IMR-90 (cell line): Measurements from ENCODE around the gene ALOX15. TPM values are rescaled to one million over a fixed set of nuclear protein-coding genes. Genes with fewer than 3 reads are reported as not detected.

ENCODE experiments used
- ATAC-seq: fragments of 200-7000 bp; cut with Tn5 transposase; 2 replicates; pipeline ENCODE4 v1.9.1; 2020; ENCODE audit warnings: low read depth, mild to moderate bottlenecking, moderate library complexity
- BruUV-seq: library from RNA; stranded (reverse); fragments of 400-500 nt; replicated peaks from 2 replicates; lab custom pipeline; 2021; lab: Mats Ljungman, UMichigan
- CTCF ChIA-PET: fragments of 300-600 bp; formaldehyde crosslinking; extraction: SDS; loops from one replicate; lab custom pipeline; 2021; ENCODE audit warnings: antibody characterized with exemption; lab: Yijun Ruan, JAX
- POLR2A ChIA-PET: fragments of 300-600 bp; sonication (Branson Sonifier 250); formaldehyde crosslinking; loops from one replicate; lab custom pipeline; 2022; ENCODE audit warnings: antibody characterized with exemption; ENCODE audit not compliant: unreplicated experiment; lab: Charles Lee
- DNase-seq: peaks from one replicate; pipeline ENCODE4 v3.0.0; 2013
- H2AFZ ChIP-seq: replicated peaks from 2 replicates; pipeline ENCODE3; 2013; ENCODE audit warnings: low read length, mild to moderate bottlenecking; ENCODE audit not compliant: poor library complexity
- H2AK5ac ChIP-seq: 2 replicates; pipeline ENCODE4 v1.6.1; 2013; ENCODE audit warnings: low read depth, low read length, inconsistent platforms
- H2AK9ac ChIP-seq: replicated peaks from 2 replicates; pipeline ENCODE3; 2013; ENCODE audit warnings: mild to moderate bottlenecking, low read depth, low read length, moderate library complexity; ENCODE audit not compliant: poor library complexity
- H2BK120ac ChIP-seq: 2 replicates; pipeline ENCODE4 v1.6.1; 2013; ENCODE audit warnings: low read depth, low read length, inconsistent platforms
- H2BK15ac ChIP-seq: 3 replicates; pipeline ENCODE4 v1.6.1; 2013; ENCODE audit warnings: low read depth, low read length, inconsistent platforms
- H2BK20ac ChIP-seq: 2 replicates; pipeline ENCODE4 v1.6.1; 2013; ENCODE audit warnings: low read depth, mild to moderate bottlenecking, inconsistent platforms, low read length, moderate library complexity
- H2BK5ac ChIP-seq: 2 replicates; pipeline ENCODE4 v1.6.1; 2013; ENCODE audit warnings: mild to moderate bottlenecking, low read depth, low read length, inconsistent platforms; ENCODE audit not compliant: poor library complexity, severe bottlenecking
- H3K14ac ChIP-seq: replicated peaks from 2 replicates; pipeline ENCODE4 v1.6.1; 2013; ENCODE audit warnings: low read depth, low read length, inconsistent platforms
- H3K18ac ChIP-seq: 2 replicates; pipeline ENCODE4 v1.6.1; 2013; ENCODE audit warnings: low read depth, low read length, control low read depth
- H3K23ac ChIP-seq: 2 replicates; pipeline ENCODE4 v1.6.1; 2013; ENCODE audit warnings: low read depth, low read length, inconsistent platforms
- H3K27ac ChIP-seq: 2 replicates; pipeline ENCODE4 v1.5.1; 2013; ENCODE audit warnings: mild to moderate bottlenecking, control low read depth, low read length; ENCODE audit not compliant: insufficient read depth
- H3K27me3 ChIP-seq: 2 replicates; pipeline ENCODE4 v1.6.1; 2013; ENCODE audit warnings: low read length; ENCODE audit not compliant: control insufficient read depth, insufficient read depth
- H3K36me3 ChIP-seq: 2 replicates; pipeline ENCODE4 v1.6.1; 2013; ENCODE audit warnings: low read length, mixed read lengths; ENCODE audit not compliant: control insufficient read depth, insufficient read depth
- H3K4ac ChIP-seq: 2 replicates; pipeline ENCODE4 v1.6.1; 2013; ENCODE audit warnings: low read depth, low read length, inconsistent platforms
- H3K4me1 ChIP-seq: 2 replicates; pipeline ENCODE4 v1.6.1; 2013; ENCODE audit warnings: low read length, mixed read lengths; ENCODE audit not compliant: control insufficient read depth, insufficient read depth
- H3K4me2 ChIP-seq: 2 replicates; pipeline ENCODE4 v1.6.1; 2013; ENCODE audit warnings: low read depth, mild to moderate bottlenecking, control low read depth, low read length, moderate library complexity
- H3K4me3 ChIP-seq: 2 replicates; pipeline ENCODE4 v1.5.1; 2013; ENCODE audit warnings: low read depth, mild to moderate bottlenecking, control low read depth, low read length, moderate library complexity; ENCODE audit not compliant: insufficient read depth
- H3K56ac ChIP-seq: 2 replicates; pipeline ENCODE4 v1.6.1; 2013; ENCODE audit warnings: low read length, inconsistent platforms; ENCODE audit not compliant: insufficient read depth; ENCODE audit errors: extremely low read depth
- H3K79me1 ChIP-seq, 2 experiments: 2 replicates each; pipeline ENCODE4 v1.6.1; 2013; ENCODE audit warnings: low read length in 2 of 2, inconsistent platforms in 1 of 2, low read depth in 1 of 2
- H3K9ac ChIP-seq: 2 replicates; pipeline ENCODE4 v1.6.1; 2013; ENCODE audit warnings: low read depth, low read length, control low read depth
- H3K9me1 ChIP-seq: 2 replicates; pipeline ENCODE4 v1.6.1; 2013; ENCODE audit warnings: low read length, inconsistent platforms; ENCODE audit not compliant: insufficient read depth
- H3K9me3 ChIP-seq: 2 replicates; pipeline ENCODE4 v1.6.1; 2013; ENCODE audit warnings: low read length; ENCODE audit not compliant: control insufficient read depth, insufficient read depth
- H4K20me1 ChIP-seq: 2 replicates; pipeline ENCODE4 v1.6.1; 2013; ENCODE audit warnings: low read length, inconsistent platforms; ENCODE audit not compliant: insufficient read depth
- H4K5ac ChIP-seq: 2 replicates; pipeline ENCODE4 v1.6.1; 2013; ENCODE audit warnings: mild to moderate bottlenecking, low read depth, low read length, control low read depth
- H4K8ac ChIP-seq, 2 experiments: 2 replicates each; pipeline ENCODE4 v1.6.1; 2013; ENCODE audit warnings: low read depth in 2 of 2, low read length in 2 of 2, control low read depth in 1 of 2, inconsistent platforms in 1 of 2
- H4K91ac ChIP-seq: 2 replicates; pipeline ENCODE4 v1.6.1; 2013; ENCODE audit warnings: low read depth, low read length, inconsistent platforms; ENCODE audit not compliant: insufficient read depth
- MAFK ChIP-seq: IDR thresholded peaks from 2 replicates; pipeline ENCODE4 v1.6.1; 2012; ENCODE audit warnings: low read depth, low read length, improper control_type of control experiment
- RCOR1 ChIP-seq: IDR thresholded peaks from 2 replicates; pipeline ENCODE4 v1.6.1; 2012; ENCODE audit warnings: mild to moderate bottlenecking, low read length, improper control_type of control experiment; ENCODE audit not compliant: insufficient replicate concordance
- SMC3 ChIP-seq: fragments of 150-350 bp; IDR thresholded peaks from 2 replicates; pipeline ENCODE4 v1.6.1; 2016; ENCODE audit warnings: low read depth, mild to moderate bottlenecking, antibody characterized with exemption, low read length, moderate library complexity
- WGBS, 2 experiments: methylation state at CpG; one replicate each; pipeline versions ENCODE4 v1.1.5 to v1.1.7; 2013; ENCODE audit warnings: missing lambda C conversion rate in 2 of 2; ENCODE audit not compliant: insufficient read length in 1 of 2; ENCODE audit errors: extremely low coverage in 2 of 2; 5-methylcytosine and 5-hydroxymethylcytosine counted together
- dilution Hi-C: fragments of 300-500 bp; cut with HindIII; formaldehyde crosslinking; loops from one replicate; pipeline ENCODE4 v1.14.3; 2018; ENCODE audit warnings: low sequenced_read_pairs; ENCODE audit not compliant: unreplicated experiment
- in situ Hi-C: fragments of 300-500 bp; cut with MboI; formaldehyde crosslinking; loops from 3 replicates; pipeline ENCODE4 v1.14.3; 2019; ENCODE audit warnings: low sequenced_read_pairs, inconsistent platforms, mixed read lengths
- intact Hi-C: fragments of 100-400 bp; cut with micrococcal nuclease; formaldehyde crosslinking; loops from 2 replicates; pipeline ENCODE4 v1.10.0; 2022
- polyA plus RNA-seq, 3 experiments: library from polyadenylated mRNA; depleted of rRNA; stranded (reverse); fragments of >200 nt; gene quantifications; 2 replicates each; pipeline ENCODE4 v1.2.3, GENCODE V29; 2012; ENCODE audit warnings: low replicate concordance in 1 of 3
- total RNA-seq: library from RNA; depleted of rRNA; stranded (reverse); fragments of >200 nt; gene quantifications from 2 replicates; pipeline ENCODE4 v1.2.3, GENCODE V29; 2012
- TF ChIP-seq, protein P1 (sequence below): fragments of 150-350 bp; IDR thresholded peaks from 2 replicates; pipeline ENCODE4 v1.6.1; 2017; ENCODE audit warnings: mild to moderate bottlenecking, antibody characterized with exemption, low read length, low read depth

The ALOX15 gene
- total and polyA plus RNA-seq, 2 of the 4 experiments (the other 2 are of a cell fraction) = not detected

- POLR2A ChIA-PET = no interaction called here
- Histone ChIP-seq H4K91ac (no peak overlapping the region), H3K9ac (no peak overlapping the region), H3K36me3 (no peaks in the 10 kb centered on the region), H3K14ac (no peak overlapping the region), H4K8ac (no peak overlapping the region), H3K4me1 (peaks cover 2% of the 10 kb centered on the region; the same call in 1 of the 2 replicates), H2BK120ac (no peak overlapping the region), H2AFZ (no peak overlapping the region), H2BK15ac (no peak overlapping the region), H3K4ac (no peak overlapping the region), H3K27ac (no peak overlapping the region), H3K4me3 (no peak overlapping the region), H2AK5ac (no peak overlapping the region), H3K9me1 (no peaks in the 10 kb centered on the region), H3K9me3 (no peaks in the 10 kb centered on the region), H3K56ac (no peak overlapping the region), H2BK20ac (no peak overlapping the region), H3K4me2 (no peak overlapping the region), H3K27me3 (peaks cover 82% of the 10 kb centered on the region), H2AK9ac (no peak overlapping the region), H3K23ac (no peak overlapping the region), H3K18ac (no peak overlapping the region), H4K20me1 (no peaks in the 10 kb centered on the region), H4K5ac (no peak overlapping the region), H2BK5ac (no peak overlapping the region), H3K79me1 (no peaks in the 10 kb centered on the region)
- intact Hi-C loops = no loop called here
- TF ChIP-seq RCOR1 = no peak
- no peak for TF ChIP-seq MAFK
- TF ChIP-seq, protein P1, sequence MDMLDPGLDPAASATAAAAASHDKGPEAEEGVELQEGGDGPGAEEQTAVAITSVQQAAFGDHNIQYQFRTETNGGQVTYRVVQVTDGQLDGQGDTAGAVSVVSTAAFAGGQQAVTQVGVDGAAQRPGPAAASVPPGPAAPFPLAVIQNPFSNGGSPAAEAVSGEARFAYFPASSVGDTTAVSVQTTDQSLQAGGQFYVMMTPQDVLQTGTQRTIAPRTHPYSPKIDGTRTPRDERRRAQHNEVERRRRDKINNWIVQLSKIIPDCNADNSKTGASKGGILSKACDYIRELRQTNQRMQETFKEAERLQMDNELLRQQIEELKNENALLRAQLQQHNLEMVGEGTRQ = no peak
- TF ChIP-seq SMC3 = no peak
- no peak for DNase-seq
- dilution Hi-C loops = no loop called here
- in situ Hi-C loops = no loop called here
- ATAC-seq = no peak
- CTCF ChIA-PET = no interaction called here
- no CpG with 5 or more reads among the region's 7 CpGs for WGBS, 2 experiments
- BruUV-seq = no TSS peak
Observed at GRCh38 chr17:4587195-4587594, 54.3 kb downstream of the ALOX15 start.
